ENCODE results near the gene OLFM1.

OLFM1 gene

DNA sequence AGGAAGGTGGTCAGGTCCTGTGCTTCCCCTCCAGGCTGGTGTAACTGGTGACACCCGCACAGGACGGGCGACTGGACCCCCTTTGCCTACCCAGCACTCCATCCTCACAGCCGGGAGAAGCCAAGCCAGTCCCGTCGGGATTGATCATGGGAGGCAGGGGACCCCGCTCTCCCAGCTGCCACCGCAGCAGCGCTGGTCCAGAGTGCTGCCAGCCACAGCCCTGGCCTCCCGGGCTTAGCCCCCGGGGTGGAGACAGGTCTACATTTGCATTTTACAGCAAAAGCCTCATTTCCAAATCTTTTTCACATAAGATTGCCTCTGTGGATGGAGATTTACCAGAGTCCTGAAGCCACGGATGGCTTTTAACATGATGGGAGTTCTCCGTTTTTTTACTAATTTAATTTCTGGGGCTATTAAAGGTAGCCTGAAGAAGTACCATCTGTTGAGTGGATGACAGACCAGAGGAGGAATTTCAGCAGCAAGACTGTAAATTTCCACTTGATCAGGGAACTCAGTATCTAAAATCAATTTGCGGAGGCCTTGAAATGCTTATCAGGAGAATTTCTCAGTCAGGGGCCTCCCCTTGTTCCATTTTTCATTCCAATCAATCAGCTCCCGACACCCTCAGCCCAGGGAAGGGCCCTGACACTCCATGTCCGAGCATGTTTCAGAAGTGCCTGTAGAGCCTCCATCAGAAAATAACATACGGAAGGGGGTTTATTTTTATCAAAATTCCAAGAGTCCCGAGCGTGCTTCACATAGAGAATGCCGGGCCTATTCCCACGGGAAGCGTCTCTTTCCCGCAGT, 80.6 kb downstream of the OLFM1 start:
- no peak for DNase-seq

DNA sequence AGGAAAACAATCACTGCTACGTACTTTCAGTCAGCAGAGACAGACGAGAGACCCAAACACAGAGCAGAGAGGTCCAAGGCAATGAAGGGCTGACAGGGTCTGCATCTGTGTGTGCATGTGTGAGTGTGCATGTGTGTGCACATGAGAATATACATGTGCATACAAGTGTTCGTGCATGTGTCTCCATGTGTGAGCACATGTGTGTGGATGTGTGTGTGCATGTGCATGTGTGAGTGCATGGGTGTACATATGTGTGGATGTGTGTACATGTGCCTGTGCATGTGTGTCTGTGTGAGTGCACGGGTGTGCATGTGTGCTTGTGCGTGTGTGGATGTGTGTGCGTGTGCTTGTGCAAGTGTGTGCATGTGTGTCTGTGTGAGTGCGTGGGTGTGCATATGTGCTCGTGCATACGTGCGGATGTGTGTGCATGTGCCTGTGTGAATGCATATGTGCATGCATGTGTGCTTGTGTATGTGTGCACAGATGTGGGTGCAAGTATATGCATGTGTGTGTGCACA, 82.3 kb downstream of the OLFM1 start:
- DNase-seq, result no peak

DNA sequence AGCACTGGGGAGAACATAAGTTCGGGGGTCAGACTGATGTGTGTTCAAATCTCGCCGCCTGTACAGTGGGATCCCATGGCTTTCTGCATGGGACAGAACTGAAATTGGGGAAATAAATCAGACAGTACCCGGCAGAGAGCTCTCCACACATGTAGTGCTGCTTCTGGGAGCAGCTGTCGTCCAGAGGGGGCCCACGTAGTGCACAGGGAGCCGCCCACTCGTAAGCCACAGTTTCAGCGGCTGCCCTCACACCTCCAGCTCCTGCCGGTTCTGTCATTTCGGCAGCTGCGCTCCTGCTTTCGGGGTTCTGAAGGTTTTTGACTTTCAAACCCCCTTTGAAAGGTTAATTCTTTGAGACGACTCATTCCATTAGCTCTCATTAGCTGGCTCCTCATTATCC, 83.1 kb downstream of the OLFM1 start:
- no peak for DNase-seq

All from amygdala (tissue), 56 donors.